ENCODE results near the gene MRPL36.
"Not testable (repeated sequence)": the region's sequence is repeated elsewhere in the genome, so short reads cannot be mapped to it uniquely, and the experiment has no call there.

The MRPL36 gene

DNA sequence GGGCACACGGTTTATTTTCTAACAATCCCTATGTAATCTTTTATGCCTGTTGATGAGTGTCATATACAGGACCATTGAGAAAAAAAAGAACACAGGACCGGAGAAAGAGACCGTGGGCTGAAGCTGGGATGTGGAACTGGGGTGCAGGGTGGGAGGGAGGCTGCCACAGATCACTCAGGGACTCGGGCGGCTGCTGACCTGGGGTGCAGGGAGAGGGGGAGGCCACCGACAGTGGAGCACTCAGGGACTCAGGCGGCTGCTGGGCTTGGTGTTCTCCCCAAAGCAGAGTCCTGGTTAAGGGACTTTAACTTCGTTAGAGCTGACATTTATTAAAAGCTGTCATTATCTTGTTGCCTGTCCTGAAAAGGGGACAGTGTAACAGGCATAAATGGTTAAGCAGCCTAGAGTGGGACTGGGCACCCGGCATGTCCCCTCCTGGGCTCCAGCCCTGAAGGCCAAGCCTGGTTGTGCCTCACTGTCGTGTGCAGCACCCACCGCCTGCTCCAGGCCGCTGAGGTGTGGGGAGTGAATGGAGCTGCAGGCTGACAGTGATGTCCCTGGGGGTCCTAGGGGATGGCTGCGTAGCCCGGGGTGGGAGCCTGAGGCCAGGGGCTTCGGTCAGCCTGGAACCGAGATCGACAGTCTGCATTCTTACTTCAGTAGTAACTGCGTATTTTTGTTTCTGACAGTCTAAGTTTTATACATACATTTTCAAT, 15.6 kb upstream of the MRPL36 start:
- no peak for DNase-seq

DNA sequence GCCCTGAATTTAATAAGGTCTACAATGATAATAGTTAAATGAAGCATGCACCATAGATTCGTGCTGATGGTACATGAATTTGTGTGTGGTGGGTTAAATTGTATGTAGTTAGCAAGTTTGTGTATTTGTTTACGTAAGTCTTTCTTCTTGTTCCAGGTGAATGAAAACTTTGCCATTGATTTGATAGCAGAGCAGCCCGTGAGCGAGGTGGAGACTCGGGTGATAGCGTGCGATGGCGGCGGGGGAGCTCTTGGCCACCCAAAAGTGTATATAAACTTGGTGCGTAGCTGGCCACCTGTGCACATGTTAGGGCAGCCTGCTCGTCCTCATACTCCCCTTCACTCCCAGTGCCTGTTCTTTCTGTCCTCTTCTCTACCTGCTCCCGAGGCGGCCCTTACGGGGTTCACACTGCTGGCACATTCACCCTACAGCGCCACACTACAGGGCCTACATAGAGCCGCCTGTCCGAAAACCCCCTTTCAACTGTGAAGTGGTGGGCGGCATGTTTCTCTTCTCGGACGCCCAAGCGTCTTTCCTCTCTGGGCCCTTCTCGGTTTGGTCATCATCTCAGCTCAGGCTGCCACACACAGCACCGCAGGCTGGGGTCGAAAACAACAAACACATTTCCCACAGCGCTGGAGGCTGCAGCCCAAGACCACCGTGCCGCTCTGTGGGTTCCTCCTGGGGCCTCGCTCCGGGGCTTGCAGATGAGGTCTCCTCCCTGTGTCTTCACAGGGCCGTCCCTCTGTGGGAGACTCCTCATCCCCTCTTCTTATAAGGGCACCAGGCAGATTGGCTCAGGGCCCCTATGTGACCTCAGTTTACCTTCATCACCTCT, 14.8 kb upstream of the MRPL36 start:
- no peak for DNase-seq

GRCh38 chr5:1810581-1811101, 11.0 kb upstream of the MRPL36 start:
- DNase-seq = no peak

GRCh38 chr5:1809416-1810035, 9.9 kb upstream of the MRPL36 start:
- DNase-seq = no peak

- peak; percentile 8 for DNase-seq
These were observed 8.8 kb upstream of the MRPL36 start for GRCh38 chr5:1808439-1808838.

DNA sequence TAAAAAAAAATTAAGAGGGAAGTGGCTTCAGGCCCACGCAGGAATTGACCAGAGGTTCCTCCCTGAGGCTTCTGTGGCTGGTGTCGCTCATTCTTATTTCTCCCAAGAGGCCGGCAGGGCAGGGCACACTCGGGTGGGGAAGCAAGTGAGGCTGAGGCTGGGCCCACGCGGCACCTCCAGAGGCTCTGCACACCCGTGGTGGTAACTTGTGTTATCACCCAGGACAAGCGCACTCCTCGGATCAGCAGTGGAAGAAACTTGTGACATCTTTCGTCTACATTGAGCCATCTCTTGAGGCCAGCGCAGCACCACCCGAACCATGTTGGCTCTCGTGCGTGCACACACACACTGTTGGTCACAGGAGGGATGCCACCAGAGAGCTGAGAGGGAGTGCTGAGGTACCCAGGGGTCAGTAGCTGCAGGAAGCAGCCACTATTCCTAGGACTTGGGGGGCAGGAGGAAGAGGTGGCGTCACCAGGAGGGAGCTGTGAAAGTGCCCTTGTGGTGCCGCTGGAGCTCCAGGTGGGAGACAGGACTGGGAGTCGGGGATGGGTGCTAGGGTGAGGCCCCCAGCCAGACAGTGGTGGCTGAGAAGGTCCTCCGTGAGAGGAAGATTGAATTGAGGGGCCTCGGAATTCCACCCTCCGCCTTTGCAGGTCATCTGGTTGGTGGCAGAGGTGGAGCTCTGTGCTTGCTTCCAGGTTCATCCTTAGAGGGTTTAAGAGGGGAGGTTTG, 8.0 kb upstream of the MRPL36 start:
- DNase-seq = no peak

DNA sequence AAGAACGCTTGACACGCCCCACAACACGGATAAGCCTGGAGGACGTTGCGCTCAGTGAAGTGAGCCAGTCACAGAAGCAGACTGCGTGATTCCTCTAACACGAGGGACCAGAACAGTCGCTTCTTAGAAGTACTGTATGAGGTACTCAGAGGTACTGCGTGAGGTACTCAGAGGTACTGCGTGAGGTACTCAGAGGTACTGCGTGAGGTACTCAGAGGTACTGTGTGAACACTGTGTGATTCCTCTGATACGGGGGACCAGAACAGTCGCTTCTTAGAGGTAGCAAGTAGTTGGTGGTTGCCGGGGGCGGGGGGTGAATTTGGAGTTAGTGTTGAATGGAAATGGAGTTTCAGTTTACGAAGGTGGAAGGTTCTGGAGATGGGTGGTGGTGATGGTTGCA, 7.3 kb upstream of the MRPL36 start:
- DNase-seq = no peak

DNA sequence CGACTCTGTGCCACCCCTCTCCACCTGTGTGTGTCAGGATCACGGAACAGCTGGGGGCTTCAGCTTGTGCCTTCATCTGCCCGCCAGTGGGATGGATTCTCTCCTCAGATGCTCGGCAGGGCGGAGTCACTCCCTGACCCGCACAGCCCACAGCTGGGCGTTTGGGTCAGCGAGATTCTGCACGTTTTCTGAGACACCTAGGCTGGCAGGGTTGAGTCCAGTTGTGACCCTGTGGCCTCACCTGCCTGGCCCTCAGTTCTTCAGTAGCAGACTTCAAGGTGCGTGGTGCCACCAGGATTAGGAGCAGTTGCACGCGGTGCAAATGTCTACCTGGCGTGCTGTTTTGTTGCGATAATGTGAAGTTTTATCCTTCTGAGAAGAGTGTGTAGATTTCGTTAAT, 6.6 kb upstream of the MRPL36 start:
- no peak for DNase-seq

- DNase-seq = no peak
These were observed 6.1 kb upstream of the MRPL36 start for GRCh38 chr5:1805736-1806135.

DNA sequence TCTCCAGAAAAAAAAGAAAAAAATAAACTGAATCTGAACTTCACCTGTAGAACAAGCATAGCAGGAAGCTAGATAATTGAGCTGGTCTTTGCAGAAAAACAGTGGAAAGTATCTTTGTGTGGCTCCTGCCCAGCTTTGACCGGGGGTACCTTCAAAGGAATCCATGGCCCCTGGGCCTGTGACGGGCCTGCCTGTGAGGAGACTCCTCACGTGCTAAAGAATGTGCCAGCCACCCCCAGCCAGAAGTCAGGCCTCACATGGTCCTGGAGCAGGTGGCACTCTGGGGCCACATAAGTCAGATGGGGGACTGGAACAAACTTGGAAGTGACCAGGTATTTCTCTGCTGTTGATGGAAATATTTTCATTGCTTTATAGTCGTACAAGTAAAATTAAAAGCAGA, 5.7 kb upstream of the MRPL36 start:
- no peak for DNase-seq

- DNase-seq = no peak
These were observed 4.5 kb upstream of the MRPL36 start for GRCh38 chr5:1804001-1804690.

DNA sequence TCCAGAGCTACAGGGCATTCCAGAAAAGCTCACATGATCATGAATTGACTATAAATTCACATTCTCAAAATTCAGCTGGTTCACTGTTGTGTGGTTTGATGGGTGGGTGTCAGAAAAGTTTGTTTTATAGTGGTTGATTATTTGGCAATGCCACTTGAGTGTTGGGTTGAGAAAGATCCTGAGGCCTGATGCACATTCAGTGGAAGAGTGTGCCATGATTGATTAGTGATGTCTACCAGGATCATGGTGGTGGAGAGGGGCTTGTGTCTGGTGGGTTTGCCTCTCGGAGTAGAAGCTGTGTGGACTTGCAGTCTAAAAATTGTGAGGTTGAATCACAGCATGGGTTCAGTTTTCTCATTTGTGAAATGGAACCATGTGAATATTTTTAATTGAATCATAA, 3.6 kb upstream of the MRPL36 start:
- DNase-seq = no peak

DNA sequence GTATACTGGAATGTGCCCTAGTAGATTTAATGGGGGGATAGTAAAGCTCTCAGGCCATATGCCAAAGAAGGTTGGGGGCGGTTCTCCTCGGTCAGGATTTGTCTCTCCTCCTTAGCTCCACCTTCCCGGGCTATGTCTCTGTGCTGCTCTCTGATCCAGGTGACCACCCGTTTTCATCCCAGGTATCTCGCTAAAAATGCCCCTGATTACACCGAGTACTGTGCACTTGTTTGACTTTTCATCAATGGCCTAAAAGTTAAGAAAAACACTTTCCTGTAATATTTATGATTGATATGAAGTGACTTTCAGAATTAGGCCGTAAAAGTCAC, 2.3 kb upstream of the MRPL36 start:
- no peak for DNase-seq

- peak; percentile 62 for DNase-seq
These were observed 1.8 kb upstream of the MRPL36 start, which contains the start of gene NDUFS6 for GRCh38 chr5:1801222-1801966. TSS of gene NDUFS6 (plus strand) at chr5:1801407. CDS start at chr5:1801418, 11 bp downstream.

DNA sequence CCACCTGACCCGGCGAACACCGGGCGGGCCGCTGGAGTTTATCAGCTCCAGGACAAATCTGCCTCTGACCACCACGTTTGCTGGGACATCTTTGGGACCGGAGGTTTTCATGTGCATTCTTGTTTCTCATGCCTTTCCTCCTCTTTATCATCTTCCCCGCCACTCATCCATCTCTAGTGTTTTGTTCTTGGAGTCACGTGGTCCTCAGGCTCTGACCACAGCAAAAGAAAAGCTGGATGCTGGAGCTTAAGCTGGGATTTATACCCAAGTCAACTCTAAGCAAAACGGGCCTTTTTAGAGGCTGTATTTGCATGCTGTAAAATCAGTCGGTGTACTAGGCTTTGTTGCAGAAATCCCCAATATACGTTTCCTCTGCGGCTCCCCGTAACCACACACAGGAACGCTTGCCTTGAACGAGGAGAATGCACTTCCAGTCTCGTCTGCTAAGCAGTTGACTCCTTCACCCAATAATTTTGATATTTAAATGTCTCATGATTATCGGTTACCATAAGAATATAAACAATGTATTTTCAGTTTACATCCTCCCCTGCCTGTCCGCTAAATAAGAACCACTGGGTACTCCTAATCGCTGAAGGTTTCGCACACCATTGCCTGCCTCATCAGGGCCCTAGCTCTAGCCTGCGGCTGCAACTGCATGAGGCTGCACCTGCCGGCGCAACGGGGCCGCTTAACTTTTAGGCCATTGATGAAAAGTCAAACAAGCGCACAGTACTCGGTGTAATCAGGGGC, 1.0 kb upstream of the MRPL36 start:
- DNase-seq = no peak

DNA sequence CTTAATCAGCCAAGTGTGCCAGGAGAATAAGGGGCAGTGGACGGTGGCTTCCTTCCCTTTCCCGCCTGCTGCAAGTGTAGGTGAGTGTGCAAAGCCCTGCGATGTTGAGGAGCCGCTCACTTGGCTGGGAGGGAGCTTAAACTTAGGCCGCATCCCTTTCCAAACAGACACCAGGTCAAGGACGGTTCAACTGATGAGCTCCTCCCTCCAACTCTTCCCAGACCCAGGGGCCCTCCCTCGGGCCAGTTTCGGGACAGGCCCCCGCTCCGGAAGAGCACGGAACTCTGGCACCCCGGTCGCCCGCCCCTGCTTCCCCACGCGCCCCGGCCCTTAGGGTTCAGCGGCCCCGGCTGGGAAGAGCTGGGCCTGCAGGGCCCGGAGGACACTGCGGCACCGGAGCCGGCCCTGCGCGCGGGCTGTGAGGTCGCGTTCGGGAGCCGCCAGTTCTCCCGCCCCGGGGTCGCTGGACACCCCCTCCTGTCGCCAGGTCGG, 481 bp downstream of the MRPL36 start:
- no peak for DNase-seq

DNA sequence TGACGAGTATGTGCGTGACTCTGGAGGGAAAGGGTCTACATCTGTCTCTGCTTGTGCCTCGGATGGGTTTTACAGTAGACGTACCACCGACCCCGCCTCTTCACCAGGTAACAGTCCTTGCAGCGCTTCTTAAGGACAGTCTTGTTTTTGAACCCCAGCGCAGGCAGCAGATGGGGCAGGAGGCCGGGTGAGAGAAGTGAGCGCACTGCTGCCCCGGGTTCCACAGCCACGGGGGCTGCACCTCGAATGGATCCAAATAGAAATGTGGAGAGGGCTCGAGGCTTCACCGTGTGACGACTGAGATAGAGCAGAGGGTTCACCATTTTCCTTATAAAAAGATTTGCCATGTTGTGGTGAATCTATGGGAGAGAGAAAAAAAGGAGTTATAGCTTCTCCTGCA, 1.0 kb downstream of the MRPL36 start:
- DNase-seq = not testable (repeated sequence)

DNA sequence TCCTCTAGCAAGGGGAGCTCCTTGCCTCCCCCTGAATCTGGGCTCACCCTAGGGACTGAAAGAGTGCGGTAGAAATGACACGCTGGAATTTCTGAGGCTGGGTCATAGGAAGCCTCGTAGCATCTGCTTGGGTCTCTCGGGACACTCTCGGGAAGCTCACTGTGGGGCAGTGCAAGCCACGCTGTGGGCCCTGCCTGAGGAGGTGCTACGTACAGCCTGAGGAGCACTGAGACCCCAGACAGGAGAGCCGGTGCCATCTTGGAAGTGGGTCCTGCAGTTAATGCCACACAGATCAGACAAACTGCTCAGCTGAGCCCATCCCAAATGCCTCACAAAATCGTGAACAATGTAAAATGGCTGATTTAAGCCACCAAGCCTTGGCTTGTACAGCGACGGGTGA, 1.8 kb downstream of the MRPL36 start:
- DNase-seq = no peak

- no peak for DNase-seq
These were observed 2.4 kb downstream of the MRPL36 start for GRCh38 chr5:1797103-1797800.
